ENCODE results near the gene JPH3.
A peak's percentile ranks its signal among the peaks of the same experiment; 100 is the strongest.

JPH3 gene

DNA sequence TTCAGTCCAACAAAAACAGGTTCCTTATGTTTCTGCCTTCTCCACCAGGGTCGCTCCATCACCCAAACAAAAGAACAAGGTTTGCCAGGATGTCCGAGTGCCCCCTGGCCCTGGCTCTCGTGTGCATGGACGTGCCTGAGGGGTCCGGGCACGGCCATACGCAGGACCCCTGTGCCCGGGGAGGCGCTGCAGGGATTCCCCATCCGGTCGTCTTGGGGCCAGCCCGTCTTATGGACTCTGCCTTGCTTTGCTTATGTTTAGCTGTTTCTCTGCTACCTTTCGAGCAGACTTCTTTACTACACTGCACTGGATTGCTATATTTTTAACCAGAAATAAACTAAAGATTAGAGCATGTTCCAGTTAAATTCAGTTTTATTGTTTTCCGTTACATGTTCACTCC is 95.5 kb downstream of the JPH3 start:
- no peak for DNase-seq (ENCODE audit: low read depth in 2 of 2)

DNA sequence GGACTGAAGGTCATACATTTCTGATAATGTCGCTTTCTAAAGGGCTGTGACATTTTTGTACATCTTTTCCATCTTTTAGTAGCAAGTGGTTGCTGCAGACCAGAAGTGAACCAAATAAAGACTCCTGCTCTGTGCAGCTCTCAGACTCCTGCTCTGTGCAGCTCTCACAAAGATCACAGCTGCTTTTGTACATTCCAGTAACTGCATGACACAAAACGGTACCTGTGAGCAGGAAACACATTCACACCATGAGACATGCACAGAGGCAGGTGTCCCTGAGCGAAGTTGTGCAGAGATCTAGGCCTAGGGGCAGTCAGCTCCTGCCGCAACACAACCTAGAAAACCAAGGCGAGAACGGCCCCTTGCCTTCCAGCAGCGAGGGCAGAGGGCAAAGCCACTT is 95.9 kb downstream of the JPH3 start:
- no peak for DNase-seq (ENCODE audit: low read depth in 2 of 2)

DNA sequence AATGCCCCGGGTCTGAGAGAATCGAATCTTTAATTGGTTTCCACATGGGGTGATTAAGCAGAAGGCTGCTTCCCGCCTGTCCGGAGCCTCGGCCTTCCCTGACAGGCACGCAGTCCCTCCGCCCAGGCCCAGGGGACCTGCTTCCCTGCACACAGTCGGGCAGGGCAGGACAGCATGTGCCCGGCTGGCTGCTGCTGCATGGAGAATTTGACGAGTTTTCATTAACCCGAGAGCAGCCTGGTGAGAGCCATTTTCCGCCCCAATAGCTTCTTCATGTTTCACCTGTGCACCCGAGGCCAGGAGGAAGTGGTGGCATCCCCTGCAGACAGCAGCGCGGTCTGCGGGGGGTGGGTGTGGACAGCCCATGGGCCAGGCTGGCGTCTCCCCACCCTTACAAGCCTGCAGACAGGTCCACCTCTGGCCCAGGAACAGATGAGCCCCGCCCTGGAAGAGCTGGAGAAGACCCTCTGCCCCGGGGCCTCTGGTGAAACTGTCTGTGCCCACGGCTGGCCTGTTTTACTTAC is 96.4 kb downstream of the JPH3 start:
- DNase-seq (ENCODE audit: low read depth in 2 of 2) = no peak

GRCh38 chr16:87700406-87701077 is 98.2 kb downstream of the JPH3 start:
- no peak for DNase-seq (ENCODE audit: low read depth in 2 of 2)

DNA sequence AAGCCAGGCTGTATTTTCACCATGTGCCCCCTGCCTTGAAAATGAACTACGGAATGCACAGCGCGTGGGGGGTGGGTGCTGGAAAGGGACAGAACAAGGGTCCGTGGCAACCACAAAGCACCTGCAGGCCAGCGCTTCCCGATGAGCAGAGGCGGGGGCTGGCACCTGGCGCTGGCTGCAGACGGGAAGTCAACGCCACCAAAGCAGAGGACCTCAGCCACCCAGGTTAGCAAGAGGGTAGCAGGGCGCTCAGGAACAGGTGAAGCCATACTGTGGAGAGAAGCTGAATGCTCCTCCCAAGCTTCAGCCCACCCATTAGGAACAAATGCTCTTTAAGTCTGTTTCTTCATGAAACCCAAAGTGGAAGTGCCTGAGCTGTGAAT is 98.8 kb downstream of the JPH3 start:
- DNase-seq (ENCODE audit: low read depth in 2 of 2) = no peak

DNA sequence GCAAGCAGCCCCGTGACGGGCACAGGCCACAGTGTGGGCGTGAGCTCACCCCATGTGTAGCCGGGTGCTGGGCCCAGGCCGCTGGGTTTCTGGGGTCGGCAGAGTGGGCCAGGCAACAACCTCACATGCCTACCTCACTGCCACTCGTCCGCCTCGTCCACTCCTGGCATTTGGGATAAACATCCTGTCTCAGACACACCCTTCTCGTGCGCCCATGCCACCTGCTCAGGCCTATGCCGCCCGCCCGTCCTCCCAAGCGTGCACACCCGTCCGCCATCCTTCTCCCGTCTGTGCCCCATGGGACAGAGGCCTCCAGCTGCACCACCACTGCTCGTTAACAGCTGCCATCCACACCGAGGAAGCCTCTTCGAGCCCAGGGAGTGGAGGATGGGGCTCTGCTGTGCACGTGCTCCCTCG is 99.2 kb downstream of the JPH3 start:
- DNase-seq (ENCODE audit: low read depth in 2 of 2) = no peak

- DNase-seq (ENCODE audit: low read depth in 2 of 2) = peak; percentile 33 to 51
Measured at GRCh38 chr16:87702325-87702811, 100.1 kb downstream of the JPH3 start.

- DNase-seq (ENCODE audit: low read depth in 2 of 2) = no peak
Measured at GRCh38 chr16:87703071-87703470, 100.8 kb downstream of the JPH3 start.

DNA sequence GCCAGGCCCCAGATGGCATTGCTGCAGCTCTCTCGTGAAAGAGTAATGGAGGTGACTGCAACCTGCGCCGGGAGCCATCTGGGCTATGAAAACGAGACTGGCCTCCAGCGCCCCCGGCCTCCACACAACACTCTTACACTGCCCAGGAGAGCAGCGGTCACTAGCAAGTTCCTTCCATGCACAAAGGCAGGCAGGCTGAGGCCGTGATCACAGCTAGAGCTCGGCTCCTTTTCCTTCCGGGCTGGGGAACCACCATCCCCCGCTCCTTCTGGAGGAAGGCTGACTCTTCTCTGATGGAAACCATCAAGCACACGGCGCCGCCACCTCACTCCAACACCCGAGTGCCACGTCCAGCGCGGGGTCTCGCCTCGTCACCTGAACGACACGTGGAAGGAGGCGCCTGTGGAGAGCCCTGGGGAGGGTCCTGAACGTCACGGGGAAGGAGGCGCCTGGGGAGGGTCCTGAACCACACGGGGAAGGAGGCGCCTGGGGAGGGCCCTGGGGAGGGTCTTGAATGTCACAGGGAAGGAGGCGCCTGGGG is 101.6 kb downstream of the JPH3 start:
- DNase-seq (ENCODE audit: low read depth in 2 of 2) = no peak

- DNase-seq (ENCODE audit: low read depth in 2 of 2) = no peak
Measured at GRCh38 chr16:87704754-87705353, 102.5 kb downstream of the JPH3 start.

DNA sequence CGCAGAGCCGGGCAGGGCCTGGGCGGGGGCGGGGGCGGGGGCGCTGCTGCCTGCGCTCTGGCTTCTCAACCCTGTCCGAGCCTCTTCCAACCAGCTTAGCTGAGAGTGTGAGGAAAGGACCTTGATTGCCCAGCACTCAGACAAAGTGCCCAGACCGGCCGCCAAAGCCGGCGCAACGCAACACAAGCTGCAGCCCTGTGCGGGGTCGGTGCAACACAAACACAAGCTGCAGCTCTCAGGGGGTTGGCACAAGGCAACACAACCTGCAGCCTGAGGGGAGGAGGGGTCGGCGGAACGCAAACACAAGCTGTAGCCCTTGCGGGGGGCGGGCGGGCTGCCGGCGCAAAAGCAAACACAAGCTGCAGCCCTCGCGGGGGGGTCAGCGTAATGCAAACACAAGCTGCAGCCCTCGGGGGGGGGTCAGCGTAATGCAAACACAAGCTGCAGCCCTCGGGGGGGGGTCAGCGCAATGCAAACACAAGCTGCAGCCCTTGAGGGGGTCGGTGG is 103.5 kb downstream of the JPH3 start:
- no peak for DNase-seq (ENCODE audit: low read depth in 2 of 2)

DNA sequence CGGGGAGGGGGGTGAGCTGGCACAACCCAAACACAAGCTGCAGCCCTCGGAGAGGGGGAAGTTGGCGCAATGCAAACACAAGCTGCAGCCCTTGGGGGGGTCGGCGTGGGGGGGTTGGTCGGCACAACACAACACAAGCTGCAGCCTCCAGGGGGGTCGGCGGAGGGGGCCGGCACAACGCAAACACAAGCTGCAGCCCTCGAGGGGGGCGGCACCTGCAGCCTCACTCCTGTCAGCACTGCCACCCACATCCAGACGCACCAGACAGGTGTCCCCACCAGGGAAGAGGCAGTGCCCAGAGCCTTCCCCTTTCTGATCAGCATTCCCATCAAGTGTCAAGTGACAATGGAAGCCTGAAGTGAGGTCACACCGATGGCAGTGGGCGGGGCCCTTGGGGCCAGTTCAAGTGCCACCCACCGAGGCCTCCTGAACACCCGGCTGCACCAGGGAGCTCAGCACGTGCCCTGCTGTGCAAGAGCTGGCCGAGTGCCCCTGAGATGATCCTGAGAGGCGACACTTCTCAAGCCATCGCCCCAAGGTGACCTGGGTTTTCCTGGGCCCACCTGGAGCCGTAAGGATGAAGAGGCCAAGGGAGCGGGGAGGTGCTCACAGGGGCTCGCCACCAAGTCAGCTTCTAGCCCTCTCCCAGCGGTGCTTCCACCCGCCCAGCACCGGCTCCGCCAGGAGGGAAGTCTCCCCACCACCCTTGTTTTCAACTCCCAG is 104.1 kb downstream of the JPH3 start:
- DNase-seq (ENCODE audit: low read depth in 2 of 2) = no peak

DNA sequence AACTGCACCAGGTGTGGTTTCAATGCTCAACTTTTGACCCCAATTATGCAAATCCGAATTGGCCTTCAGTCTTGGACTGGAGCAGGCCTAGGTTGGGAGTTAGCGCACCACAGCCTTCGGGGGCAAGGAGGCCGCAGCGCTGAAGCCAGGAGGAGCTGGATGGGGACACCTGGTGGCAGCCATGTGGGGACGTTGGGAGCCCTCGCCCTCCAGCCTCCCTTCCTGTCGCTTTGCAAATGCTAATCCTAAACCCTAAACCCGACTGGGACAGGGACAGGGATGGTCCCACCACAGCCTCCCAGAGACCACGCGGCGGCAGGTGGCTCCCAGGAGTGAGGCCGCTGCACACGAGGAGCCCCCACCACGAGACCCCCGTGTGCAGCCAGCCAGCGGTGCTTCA is 104.8 kb downstream of the JPH3 start:
- no peak for DNase-seq (ENCODE audit: low read depth in 2 of 2)

DNA sequence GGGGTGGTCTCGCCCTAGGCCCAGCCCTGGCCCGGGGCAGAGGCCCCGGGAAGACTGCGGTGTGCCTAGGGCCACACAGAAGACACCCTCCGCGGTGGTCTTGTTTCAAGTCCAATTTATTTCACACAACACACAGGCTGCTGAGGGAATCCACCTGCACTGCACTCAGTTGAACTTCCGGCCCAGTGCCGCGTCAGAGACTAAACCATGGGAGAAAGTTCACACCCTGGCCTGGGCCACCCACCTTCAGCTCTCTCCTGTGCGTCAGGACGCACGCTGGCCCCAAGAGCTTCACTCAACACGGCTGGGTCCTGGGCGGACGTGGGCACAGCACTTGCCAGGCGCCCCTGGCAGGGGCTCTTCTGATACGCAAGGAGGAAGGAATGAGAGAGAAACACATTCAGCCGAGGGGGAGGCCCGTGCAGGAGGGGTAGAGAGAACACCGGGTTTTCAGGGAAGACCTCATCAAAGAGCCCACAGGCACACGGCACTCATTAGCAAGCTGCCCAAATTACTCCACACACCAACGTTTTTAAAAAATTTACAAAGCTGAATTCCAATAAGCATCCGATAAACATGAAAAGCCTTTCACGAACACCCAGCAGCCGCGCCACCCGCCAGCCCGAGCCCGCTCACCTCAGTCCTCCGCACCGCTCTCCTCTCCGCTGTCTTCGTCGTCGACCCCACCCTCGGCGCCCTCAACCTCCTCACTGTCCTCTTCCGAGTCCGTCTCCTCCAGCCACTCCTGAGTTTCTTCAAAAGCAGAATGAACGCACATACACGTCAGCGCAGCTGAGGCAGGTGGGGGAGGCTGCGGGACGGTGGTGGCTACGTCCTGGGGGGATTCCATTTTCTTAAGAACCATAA is 105.6 kb downstream of the JPH3 start:
- no peak for DNase-seq (ENCODE audit: low read depth in 2 of 2)

- no peak for DNase-seq (ENCODE audit: low read depth in 2 of 2)
Measured at GRCh38 chr16:87708881-87709638, 106.8 kb downstream of the JPH3 start.

GRCh38 chr16:87709677-87710076 is 107.4 kb downstream of the JPH3 start:
- DNase-seq (ENCODE audit: low read depth in 2 of 2) = no peak

GRCh38 chr16:87710887-87711286 is 108.6 kb downstream of the JPH3 start:
- no peak for DNase-seq (ENCODE audit: low read depth in 2 of 2)

DNA sequence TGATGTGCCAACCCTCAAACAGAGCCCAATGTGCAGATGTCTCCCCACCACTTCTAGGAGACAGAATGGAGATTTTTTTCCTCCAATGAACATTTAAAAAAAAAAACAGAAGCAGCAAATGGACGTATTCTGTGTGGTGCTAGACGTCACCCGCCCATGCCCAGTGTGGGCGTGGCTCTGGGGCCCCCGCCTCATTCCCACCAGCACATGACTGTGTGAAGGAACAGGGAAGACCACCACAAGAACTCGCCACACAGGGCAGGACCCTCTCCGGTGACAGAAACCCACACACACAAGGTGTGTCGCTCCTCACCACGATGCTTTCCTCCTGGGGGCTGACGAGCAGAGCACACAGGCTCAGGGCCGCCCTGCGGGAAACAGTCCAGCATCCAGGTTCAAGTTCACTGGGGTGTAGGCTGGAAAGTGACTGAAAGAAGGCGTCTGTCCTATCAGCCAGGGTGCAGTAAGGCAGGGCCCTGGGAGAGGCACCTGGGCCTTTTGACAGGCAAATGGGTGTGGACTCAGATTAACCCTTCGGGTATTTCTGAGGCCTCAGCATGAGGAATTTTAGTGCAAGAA is 110.0 kb downstream of the JPH3 start:
- DNase-seq (ENCODE audit: low read depth in 2 of 2) = no peak

GRCh38 chr16:87713451-87714229 is 111.3 kb downstream of the JPH3 start:
- peak; percentile 30 to 37 for DNase-seq (ENCODE audit: low read depth in 2 of 2)
